Measurements from ENCODE around the gene SCAPER. TPM values are rescaled to one million over a fixed set of nuclear protein-coding genes. Genes with fewer than 3 reads are reported as not detected.

The SCAPER gene
- total RNA-seq, 1 experiment from 2014 or later = 14.7 TPM

GRCh38 chr15:76501011-76501410 lies 404.1 kb downstream of the SCAPER start:
- H4K20me1 ChIP-seq (ENCODE audit: insufficient read depth) = no peaks in the 10 kb centered on the region
- H3K9me3 ChIP-seq (ENCODE audit: control insufficient read depth in 1 of 2, insufficient read depth in 1 of 2, low read depth in 1 of 2, low read length in 2 of 2) = no peaks in the 10 kb centered on the region
- H3K27me3 ChIP-seq (ENCODE audit: insufficient read depth, low read length) = no peaks in the 10 kb centered on the region
- RAD21 ChIA-PET (ENCODE audit: low non-redundant PET in 1 of 2, low total read pairs in 2 of 2, uncharacterized antibody in 2 of 2, unreplicated experiment in 2 of 2) = no interaction called here
- no peak for TF ChIP-seq EZH2 (IDR thresholded peaks at IDR 0.05)
- TF ChIP-seq POLR2A (IDR thresholded peaks at IDR 0.05; ENCODE audit: borderline replicate concordance, extremely low read depth, insufficient read depth, insufficient read length) = no peak
- no peak for TF ChIP-seq POLR2AphosphoS5 (IDR thresholded peaks at IDR 0.05; ENCODE audit: low read depth, low read length)
- TF ChIP-seq, protein P1, sequence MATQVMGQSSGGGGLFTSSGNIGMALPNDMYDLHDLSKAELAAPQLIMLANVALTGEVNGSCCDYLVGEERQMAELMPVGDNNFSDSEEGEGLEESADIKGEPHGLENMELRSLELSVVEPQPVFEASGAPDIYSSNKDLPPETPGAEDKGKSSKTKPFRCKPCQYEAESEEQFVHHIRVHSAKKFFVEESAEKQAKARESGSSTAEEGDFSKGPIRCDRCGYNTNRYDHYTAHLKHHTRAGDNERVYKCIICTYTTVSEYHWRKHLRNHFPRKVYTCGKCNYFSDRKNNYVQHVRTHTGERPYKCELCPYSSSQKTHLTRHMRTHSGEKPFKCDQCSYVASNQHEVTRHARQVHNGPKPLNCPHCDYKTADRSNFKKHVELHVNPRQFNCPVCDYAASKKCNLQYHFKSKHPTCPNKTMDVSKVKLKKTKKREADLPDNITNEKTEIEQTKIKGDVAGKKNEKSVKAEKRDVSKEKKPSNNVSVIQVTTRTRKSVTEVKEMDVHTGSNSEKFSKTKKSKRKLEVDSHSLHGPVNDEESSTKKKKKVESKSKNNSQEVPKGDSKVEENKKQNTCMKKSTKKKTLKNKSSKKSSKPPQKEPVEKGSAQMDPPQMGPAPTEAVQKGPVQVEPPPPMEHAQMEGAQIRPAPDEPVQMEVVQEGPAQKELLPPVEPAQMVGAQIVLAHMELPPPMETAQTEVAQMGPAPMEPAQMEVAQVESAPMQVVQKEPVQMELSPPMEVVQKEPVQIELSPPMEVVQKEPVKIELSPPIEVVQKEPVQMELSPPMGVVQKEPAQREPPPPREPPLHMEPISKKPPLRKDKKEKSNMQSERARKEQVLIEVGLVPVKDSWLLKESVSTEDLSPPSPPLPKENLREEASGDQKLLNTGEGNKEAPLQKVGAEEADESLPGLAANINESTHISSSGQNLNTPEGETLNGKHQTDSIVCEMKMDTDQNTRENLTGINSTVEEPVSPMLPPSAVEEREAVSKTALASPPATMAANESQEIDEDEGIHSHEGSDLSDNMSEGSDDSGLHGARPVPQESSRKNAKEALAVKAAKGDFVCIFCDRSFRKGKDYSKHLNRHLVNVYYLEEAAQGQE (IDR thresholded peaks at IDR 0.05; ENCODE audit: low read depth) = no peak
- TF ChIP-seq, protein P2, sequence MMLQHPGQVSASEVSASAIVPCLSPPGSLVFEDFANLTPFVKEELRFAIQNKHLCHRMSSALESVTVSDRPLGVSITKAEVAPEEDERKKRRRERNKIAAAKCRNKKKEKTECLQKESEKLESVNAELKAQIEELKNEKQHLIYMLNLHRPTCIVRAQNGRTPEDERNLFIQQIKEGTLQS (IDR thresholded peaks at IDR 0.05) = no peak
- TF ChIP-seq EZH2phosphoT487 (IDR thresholded peaks at IDR 0.05; ENCODE audit: borderline replicate concordance) = no peak
- no peak for TF ChIP-seq ELF1 (IDR thresholded peaks at IDR 0.05; ENCODE audit: borderline replicate concordance, low read depth)
- TF ChIP-seq ZBTB33 (IDR thresholded peaks at IDR 0.05; ENCODE audit: extremely low read depth, insufficient replicate concordance, low read length) = no peak
- no peak for TF ChIP-seq CEBPB (IDR thresholded peaks at IDR 0.05; ENCODE audit: low read depth)
- no peak for TF ChIP-seq FOSL1 (IDR thresholded peaks at IDR 0.05; ENCODE audit: low read depth)
- TF ChIP-seq, protein P3, sequence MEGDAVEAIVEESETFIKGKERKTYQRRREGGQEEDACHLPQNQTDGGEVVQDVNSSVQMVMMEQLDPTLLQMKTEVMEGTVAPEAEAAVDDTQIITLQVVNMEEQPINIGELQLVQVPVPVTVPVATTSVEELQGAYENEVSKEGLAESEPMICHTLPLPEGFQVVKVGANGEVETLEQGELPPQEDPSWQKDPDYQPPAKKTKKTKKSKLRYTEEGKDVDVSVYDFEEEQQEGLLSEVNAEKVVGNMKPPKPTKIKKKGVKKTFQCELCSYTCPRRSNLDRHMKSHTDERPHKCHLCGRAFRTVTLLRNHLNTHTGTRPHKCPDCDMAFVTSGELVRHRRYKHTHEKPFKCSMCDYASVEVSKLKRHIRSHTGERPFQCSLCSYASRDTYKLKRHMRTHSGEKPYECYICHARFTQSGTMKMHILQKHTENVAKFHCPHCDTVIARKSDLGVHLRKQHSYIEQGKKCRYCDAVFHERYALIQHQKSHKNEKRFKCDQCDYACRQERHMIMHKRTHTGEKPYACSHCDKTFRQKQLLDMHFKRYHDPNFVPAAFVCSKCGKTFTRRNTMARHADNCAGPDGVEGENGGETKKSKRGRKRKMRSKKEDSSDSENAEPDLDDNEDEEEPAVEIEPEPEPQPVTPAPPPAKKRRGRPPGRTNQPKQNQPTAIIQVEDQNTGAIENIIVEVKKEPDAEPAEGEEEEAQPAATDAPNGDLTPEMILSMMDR (IDR thresholded peaks at IDR 0.05 in 2 of 3, conservative IDR thresholded peaks at IDR 0.05 in 1 of 3; ENCODE audit: borderline replicate concordance in 1 of 3, insufficient read depth in 1 of 3, low read depth in 2 of 3, low read length in 2 of 3) = no peak
- TF ChIP-seq ZFX (IDR thresholded peaks at IDR 0.05) = no peak
- TF ChIP-seq JUND (IDR thresholded peaks at IDR 0.05) = no peak
- TF ChIP-seq MAX (IDR thresholded peaks at IDR 0.05) = no peak
- no peak for TF ChIP-seq TCF7L2 (IDR thresholded peaks at IDR 0.05; ENCODE audit: borderline replicate concordance, extremely low read depth, insufficient read depth, insufficient read length)
- no peak overlapping the region for H3K4me3 ChIP-seq (replicated peaks in 1 of 2; ENCODE audit: low read depth in 1 of 2, low read length in 2 of 2)
- intact Hi-C loops (cut with micrococcal nuclease) = no loop called here
- H3K27ac ChIP-seq (ENCODE audit: low read depth, low read length) = no peak overlapping the region
- no peaks in the 10 kb centered on the region for H3K36me3 ChIP-seq (ENCODE audit: control insufficient read depth in 1 of 2, insufficient read depth in 2 of 2, low read length in 2 of 2)
- ATAC-seq (no peak), DNase-seq (ENCODE audit: low read depth, low spot score) (no peak)
- no peaks in the 10 kb centered on the region for H3K9me2 ChIP-seq (ENCODE audit: insufficient read depth)
- H3K79me2 ChIP-seq (ENCODE audit: insufficient read depth, low read length) = no peaks in the 10 kb centered on the region
- CTCF ChIA-PET = no interaction called here
- POLR2A ChIA-PET = no interaction called here
- no peaks in the 10 kb centered on the region for H3K4me1 ChIP-seq (ENCODE audit: control insufficient read depth in 1 of 2, insufficient read depth in 2 of 2, low read length in 2 of 2)
- no TSS peak for BruUV-seq (replicated peaks)
- H2AFZ ChIP-seq (ENCODE audit: low read depth, low read length, poor library complexity, severe bottlenecking) = no peak overlapping the region
- no peak overlapping the region for H3K9ac ChIP-seq (ENCODE audit: low read length)
- no peak overlapping the region for H3K4me2 ChIP-seq (ENCODE audit: low read length)

All from HCT116 (cell line).